HG03342 (cell line): Measurements from ENCODE around the gene SERPINA4.

Experiments used
- ATAC-seq: cut with Tn5 transposase; IDR thresholded peaks from one replicate; pipeline ENCODE4 v1.9.1; 2021; ENCODE audit warnings: mild to moderate bottlenecking, moderate library complexity; ENCODE audit not compliant: unreplicated experiment

SERPINA4 gene, protein sequence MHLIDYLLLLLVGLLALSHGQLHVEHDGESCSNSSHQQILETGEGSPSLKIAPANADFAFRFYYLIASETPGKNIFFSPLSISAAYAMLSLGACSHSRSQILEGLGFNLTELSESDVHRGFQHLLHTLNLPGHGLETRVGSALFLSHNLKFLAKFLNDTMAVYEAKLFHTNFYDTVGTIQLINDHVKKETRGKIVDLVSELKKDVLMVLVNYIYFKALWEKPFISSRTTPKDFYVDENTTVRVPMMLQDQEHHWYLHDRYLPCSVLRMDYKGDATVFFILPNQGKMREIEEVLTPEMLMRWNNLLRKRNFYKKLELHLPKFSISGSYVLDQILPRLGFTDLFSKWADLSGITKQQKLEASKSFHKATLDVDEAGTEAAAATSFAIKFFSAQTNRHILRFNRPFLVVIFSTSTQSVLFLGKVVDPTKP

GRCh38 chr14:94560751-94561655, at the start of gene SERPINA4:
Gene SERPINA4, plus strand, starts transcription at chr14:94561442. Its CDS starts 2,041 bp downstream, at chr14:94563483.
- ATAC-seq, result no peak

- ATAC-seq, result no peak
These were observed 46.9 kb upstream of the SERPINA4 start for GRCh38 chr14:94514351-94514750.

DNA sequence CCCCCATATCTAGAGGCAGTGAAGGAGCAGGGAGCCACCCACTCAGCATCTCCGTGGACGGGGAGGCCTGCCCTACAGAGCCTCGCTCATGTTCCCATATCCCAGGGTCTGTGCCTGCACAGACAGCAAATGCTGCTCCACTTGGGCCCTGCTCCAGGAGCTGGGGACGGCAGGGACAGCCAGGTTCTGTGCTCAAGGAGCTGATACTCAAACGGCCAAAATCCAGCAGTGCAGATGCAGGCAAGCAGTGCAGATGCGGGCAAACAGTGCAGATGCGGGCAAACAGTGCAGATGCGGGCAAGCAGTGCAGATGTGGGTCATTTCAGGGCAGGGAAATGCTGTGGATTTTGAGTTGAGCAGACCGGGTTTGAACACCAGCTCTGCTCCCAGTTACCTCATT, 45.8 kb upstream of the SERPINA4 start:
- no peak for ATAC-seq

DNA sequence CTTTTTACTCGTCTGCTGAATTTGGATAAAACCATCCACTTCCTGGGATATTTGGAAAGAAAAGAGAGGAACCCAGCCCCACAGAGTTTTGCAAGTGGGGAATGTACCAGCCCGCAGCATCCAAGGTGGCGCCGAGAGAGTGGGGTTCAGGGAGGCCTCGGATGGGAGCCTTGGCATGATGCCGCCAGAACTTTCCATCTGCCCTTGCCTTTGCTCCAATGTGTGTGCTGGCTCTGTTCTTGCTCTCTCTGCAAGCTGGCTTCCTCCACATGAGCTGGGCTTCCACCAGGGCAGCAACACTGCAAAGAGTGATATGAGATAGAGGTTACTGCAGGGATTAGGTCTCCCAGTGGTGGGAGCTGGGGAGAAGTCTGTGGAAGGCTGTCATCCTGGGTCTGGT, 45.4 kb upstream of the SERPINA4 start:
- no peak for ATAC-seq

- ATAC-seq, result no peak
These were observed 44.0 kb upstream of the SERPINA4 start for GRCh38 chr14:94517248-94517640.

DNA sequence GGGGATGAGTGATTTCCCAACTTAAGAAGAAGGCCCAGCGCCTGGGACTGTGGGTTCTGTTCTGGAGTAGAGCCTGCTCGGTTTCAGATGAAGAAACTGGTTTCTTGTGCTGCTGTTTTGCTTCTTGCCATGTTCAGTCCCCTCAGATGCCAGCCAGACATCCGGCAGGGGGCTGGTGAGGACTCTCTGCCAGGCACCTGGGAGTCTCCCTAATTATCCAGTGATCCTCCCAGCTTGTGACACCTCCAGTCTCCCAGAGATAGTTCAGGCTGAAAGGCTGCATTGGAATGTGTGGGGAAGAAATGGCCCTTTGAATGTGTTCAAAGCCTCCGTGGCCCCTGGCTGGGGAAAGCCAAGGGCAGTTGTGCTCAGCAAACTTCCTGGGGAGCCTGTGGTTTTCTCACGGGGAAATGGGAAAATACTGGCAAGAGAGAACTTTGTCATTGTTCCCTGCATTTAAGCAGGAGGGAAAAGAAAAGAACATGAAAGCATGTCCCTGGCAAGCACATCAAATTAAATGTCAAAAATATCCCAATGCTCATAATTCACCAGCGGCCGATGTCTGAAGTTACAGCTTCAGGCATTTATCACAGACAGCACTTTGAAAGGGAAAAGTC, 43.5 kb upstream of the SERPINA4 start:
- no peak for ATAC-seq

DNA sequence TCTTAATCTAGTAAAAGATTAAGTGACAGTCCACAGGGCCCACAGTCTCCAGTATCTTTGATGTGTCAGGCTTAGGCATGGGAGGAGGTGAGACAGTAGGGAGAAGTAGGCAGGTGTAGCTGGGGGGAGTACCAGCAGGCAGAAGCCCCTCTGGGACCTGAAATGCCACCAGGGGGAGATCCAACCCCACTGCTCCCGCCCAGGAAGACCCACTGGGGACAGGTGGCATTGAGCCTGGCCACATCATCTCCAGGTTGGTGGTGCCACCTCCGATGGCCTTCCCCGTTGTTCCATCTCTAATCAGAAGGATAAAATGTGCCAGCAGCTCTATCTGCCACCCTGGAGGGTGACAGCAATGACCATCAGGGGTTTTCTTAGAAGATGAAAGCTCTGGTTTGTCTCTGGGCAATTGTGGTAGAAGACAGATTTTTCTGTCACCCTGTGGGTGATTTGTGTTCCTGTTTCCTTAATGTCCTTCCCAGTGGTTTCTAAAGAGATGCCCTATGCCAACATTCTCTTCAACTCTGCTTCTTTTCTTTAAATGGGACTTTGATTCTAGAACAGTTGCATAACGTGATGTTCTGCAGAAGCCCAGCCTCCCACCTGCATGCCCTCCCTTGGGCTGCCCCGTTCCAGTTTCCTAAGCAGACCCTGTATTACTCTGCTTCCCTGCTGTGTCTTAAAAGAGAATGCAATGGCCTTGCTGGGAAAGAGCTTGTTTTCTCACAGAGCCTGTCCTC, 39.7 kb upstream of the SERPINA4 start:
- no peak for ATAC-seq

GRCh38 chr14:94522115-94522724, 39.0 kb upstream of the SERPINA4 start:
- ATAC-seq, result no peak

GRCh38 chr14:94523265-94523664, 38.0 kb upstream of the SERPINA4 start:
- ATAC-seq, result no peak

DNA sequence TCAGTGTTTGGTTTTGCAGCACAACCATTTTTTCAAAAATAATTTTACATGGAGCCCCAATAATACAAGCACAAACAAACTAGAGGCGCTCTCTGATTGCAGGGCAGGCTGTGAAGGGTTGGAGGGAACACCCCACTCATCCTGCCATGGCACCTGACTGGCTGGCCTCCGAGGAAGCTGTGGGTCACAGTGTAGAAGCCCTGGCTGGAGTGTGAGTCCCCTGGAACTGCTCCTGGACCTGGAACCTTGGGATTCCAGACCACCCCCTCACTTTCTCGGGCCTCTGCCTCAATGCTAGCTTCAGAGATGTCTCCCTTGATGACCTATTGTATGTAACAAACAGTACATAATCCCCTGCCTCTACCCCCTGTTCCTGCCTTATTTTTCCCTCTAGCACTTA, 37.1 kb upstream of the SERPINA4 start:
- no peak for ATAC-seq

DNA sequence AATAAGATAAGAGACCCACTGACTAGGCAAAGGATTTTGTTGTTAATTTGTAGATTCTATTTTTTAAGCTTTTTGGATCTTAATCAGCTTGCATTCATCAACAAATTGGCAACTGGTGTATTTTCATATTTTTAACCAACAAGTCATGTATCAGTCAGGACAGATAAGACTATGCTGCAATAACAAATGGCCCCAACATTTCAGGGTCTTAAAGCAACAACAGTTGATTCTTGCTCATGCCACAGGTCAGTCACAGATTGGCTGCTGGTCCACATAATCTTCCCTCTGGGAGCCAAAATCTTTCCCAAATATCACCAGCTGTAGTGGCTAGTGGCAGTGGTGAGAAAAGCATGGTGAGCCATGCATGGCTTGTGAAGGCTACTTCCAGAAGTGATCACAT, 30.1 kb upstream of the SERPINA4 start:
- no peak for ATAC-seq

GRCh38 chr14:94532447-94532846, 28.8 kb upstream of the SERPINA4 start:
- ATAC-seq, result no peak

DNA sequence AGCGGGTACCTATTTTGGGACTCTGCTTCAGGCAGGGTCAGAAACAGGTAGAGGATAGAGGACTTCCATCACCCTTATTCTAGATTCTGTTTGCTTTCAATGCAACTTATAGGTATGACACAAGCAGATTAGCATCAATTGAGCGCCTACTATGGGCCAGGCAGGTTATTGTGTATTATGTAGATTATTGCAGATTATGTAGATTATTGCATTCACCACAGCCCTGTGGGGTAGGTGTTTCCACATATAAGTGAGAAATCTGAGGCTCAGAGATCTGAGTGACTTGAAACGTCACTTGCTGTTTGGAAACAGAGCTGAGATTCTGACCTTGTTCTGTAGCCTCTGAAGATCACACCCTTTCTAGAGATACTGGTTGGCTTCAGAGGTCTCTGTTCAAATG, 25.7 kb upstream of the SERPINA4 start:
- no peak for ATAC-seq

DNA sequence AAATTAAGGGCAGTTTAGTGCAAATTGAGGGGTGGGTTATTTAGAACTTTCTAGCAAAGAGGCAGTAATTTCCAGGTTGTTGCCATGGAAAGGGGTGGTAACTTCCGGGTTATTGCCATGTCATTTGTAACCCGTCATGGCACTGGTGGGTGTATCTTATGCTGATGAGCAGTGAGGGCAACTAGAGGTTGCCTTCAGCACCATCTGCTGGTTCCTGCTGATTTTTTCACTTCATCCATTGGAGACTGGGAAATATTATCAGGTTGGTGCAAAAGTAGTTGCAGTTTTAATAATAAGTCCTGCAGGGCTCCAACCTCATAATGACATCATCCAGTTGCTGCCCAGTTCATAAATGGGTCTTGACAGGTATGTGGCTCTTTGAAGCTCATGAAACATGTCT, 24.4 kb upstream of the SERPINA4 start:
- no peak for ATAC-seq

DNA sequence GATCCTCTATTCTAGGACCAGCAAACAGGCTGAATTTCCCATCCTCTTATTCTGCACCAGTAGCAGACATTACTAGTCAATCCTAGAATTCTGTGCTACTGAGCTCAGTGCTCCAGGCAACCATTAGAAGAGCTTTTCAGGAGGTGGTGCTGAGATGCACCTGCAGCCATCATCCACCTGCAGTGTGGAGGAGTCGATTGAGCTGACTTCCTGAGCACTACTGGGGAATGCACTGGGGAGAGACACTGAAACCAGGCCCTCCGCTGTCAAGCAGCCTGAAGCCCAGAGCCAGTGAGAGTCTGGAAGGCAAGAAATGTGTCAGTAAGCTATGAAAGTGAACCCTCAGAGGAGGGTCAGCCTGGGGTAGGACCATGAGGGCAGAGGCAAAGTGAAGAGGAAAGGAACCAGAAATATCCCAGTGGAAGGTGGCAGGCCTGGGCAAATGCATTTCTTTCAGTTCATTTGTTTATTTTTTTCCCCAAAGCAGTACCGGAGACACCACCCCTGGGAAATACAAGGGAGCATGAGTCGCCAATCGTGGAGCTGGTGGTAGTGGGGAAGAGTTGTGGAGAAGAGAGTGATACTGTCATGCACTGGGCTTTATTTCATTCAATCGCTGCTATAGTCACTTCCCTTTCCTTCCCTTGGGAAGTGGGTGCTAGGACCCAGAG, 23.0 kb upstream of the SERPINA4 start:
- no peak for ATAC-seq

GRCh38 chr14:94539181-94539580, 22.1 kb upstream of the SERPINA4 start:
- ATAC-seq, result no peak

DNA sequence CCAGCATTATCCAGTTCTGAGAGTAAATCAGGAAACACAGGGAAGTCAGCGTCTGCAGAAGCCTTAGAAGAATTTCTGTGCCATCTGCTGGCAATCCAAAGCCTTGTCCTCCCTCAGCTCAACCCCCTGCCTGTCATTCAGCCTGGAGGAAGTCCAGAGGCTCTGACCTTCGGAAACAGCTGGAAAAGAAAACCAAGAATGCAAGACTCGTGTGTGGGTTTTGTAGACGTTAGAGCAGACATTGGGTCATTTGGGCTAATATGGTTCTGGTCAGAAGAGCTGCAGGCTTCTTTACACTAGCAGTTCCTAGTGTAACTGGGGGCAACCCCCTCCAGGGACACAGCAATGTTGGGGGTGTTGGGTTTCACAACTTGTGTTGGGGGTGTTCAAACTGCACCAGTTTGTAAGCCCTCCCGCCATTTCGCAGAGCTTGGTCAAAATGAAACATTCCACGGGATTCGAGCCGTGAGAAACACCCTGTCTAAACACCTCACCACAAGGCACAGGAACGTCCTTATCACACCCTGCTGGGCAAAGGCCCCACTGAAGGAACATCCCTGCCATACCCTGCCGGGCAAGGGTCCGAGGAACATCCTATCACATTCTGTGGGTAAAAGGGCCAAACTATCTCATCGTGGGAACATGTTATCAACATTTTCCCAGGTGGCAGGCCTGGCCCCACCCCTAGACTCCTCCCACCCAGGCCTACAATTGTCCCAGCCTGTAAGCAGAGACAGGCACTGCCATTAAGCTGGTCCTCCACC, 21.0 kb upstream of the SERPINA4 start:
- no peak for ATAC-seq

GRCh38 chr14:94541234-94541975, 19.8 kb upstream of the SERPINA4 start:
- no peak for ATAC-seq
